RCC 7860 (cell line): ENCODE measurements around the gene CARD10.

Experiments
- DNase-seq: peaks from one replicate; pipeline ENCODE4 v3.0.0-alpha.2; 2015; ENCODE audit warnings: low spot score
- FAIRE-seq: peaks from 2 replicates; lab custom pipeline; 2012; peaks lifted over from hg19 to GRCh38; lab: Jason Lieb, UNC

Gene CARD10

DNA sequence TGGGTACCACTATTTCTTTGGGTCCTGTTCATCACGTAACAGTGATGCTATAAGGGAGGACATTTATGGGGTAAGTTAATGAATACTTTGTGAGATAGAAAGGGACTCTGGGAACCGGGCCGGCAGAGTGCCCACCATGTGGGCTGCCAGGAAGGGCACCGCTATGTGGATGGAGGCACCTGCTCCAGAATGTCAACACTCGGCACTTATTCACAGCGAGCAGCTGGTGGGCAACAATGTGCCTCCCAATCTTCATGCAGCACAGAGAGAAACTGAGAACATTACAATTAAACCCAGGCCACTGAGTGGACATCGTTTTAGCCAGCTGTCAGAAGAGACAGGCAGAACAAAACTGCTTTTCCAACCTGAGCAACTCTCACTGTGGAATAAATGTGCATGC, 76.1 kb downstream of the CARD10 start:
- DNase-seq (no peak), FAIRE-seq (no peak)

DNA sequence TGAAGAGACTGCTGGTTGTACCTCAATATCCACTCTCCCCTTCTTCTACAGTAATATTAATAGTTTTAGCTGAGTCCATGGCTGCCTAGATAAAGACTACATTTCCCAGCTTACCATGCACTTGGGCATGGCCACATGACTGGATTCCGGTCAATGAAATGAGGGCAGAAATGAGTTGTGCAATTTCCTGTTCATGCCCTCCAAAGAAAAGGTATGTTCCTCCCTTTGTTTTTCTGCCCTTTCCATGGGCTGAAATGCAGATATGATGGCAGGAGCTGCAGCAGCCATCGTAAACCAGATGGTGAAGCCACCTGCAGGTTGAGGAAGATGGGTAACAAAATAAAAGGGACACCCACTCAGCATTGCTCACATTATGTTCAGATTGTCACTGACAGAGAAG, 76.7 kb downstream of the CARD10 start:
- DNase-seq (peak; percentile 20), FAIRE-seq (no peak)

DNA sequence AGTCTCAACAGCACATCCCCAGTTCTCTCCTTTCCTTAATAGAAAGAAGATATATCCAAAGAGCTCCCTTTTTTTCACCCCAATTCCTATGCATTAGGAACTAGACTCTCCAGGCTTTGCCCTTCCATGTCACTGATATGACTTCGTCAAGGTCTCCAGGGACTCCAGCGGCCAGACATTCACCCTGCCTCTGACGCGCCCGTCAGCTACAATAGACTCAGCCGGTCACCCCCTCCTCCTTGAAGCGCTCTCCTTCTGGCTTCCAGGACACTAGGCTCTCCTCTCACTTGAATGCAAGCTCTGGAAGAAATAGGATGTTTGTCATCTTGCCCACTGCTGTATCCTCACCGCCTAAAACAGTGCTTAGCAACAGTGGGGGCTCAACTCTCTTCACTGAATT, 77.1 kb downstream of the CARD10 start:
- no peak for DNase-seq

DNA sequence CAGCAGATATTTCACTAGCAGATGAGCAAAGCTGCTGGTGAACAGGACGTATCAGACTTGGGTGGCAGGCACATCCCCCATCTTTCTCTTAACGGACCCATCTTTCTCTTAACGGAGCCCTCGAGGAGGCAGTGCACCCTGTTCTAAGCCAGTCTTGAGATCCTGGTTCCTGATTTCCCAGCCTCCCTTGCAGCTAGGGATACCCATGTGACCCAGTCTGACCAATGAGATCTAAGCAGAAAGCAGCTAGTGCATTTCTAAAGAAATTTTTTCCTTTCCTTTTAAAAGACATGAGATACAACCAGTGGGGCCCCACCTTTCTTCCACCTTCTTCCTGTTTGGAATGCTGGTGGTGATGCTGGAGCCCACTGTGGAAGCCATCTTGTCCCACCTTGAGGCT, 78.3 kb downstream of the CARD10 start:
- DNase-seq (no peak), FAIRE-seq (no peak)

More for the DNA sequence above, 77.1 kb downstream of the CARD10 start:
- no peak for FAIRE-seq
